ENCODE measurements around the gene TOP3A.
"Not testable (repeated sequence)": the region's sequence is repeated elsewhere in the genome, so short reads cannot be mapped to it uniquely, and the experiment has no call there.

The TOP3A gene

DNA sequence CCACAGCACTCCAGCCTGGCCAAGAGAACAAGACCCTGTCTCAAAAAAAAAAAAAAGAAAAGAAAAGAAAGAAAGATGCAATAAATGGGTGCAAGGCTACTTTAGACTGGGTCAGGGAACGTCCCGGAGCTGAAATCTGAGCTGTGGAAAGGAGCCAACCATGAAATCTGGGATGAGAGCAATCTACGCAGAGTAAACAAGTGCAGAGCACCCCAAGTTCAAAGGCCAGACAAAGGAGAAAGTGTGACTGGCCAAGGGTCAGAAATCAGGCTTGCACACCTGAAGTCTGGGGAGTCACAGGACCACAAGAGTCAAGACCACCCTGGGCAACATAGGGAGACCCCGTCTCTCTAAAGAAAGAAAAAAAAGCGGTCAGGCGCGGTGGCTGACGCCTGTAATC lies 45.7 kb upstream of the TOP3A start:
- DNase-seq, result no peak
- no peaks in the 10 kb centered on the region for H3K4me1 ChIP-seq
- no peaks in the 10 kb centered on the region for H3K36me3 ChIP-seq
- no peaks in the 10 kb centered on the region for H3K27me3 ChIP-seq
- H3K4me3 ChIP-seq (ENCODE audit: low read depth, low read length), result no peak overlapping the region
- no peaks in the 10 kb centered on the region for H3K9me3 ChIP-seq
- TF ChIP-seq, protein P1, sequence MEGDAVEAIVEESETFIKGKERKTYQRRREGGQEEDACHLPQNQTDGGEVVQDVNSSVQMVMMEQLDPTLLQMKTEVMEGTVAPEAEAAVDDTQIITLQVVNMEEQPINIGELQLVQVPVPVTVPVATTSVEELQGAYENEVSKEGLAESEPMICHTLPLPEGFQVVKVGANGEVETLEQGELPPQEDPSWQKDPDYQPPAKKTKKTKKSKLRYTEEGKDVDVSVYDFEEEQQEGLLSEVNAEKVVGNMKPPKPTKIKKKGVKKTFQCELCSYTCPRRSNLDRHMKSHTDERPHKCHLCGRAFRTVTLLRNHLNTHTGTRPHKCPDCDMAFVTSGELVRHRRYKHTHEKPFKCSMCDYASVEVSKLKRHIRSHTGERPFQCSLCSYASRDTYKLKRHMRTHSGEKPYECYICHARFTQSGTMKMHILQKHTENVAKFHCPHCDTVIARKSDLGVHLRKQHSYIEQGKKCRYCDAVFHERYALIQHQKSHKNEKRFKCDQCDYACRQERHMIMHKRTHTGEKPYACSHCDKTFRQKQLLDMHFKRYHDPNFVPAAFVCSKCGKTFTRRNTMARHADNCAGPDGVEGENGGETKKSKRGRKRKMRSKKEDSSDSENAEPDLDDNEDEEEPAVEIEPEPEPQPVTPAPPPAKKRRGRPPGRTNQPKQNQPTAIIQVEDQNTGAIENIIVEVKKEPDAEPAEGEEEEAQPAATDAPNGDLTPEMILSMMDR (IDR thresholded peaks at IDR 0.05; ENCODE audit: low read depth, low read length), result no peak

DNA sequence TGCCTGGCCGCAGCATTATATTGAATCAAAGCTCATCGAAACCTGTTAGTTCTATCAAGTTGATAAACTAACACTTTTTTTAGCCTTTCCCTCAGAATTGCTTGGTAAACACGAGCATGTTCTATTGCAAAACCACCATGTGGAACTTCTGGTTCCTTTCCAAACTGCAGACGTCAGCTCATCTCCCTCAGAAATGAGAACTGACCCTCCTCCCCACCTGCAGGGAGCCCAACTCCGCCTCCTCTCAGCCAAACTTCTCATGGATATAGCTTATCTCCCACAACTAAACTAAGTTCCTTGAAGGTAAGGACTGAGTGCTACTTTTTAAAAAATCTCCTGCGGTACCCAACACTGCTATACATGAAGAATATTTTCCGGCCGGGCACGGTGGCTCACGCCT lies 41.8 kb upstream of the TOP3A start:
- Histone ChIP-seq H3K27me3 (no peaks in the 10 kb centered on the region), H3K4me3 (ENCODE audit: low read depth, low read length) (no peak overlapping the region), H3K9me3 (no peaks in the 10 kb centered on the region), H3K36me3 (no peaks in the 10 kb centered on the region), H3K4me1 (no peaks in the 10 kb centered on the region)
- TF ChIP-seq, protein P1 (IDR thresholded peaks at IDR 0.05; ENCODE audit: low read depth, low read length), result no peak
- no peak for DNase-seq

DNA sequence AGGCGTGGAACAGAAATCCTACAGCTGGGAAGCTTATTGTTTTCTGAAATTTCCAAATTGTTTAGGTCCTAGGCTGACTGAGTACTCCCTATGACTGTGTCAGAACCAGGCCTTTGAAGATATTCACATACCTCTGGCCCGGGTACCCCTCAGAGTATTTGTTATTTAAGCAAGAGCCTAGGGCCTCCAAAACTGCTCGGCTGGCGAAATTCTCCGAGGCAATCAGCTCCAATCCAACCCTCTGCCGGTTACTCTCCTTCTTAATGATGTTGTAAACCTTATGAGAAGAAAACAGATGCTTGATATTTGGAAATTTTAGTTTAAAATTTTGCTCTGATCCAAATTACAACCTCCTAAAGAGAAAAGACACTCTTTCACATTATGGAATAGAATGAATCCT lies 38.7 kb upstream of the TOP3A start:
- no peaks in the 10 kb centered on the region for H3K4me1 ChIP-seq
- TF ChIP-seq, protein P1 (IDR thresholded peaks at IDR 0.05; ENCODE audit: low read depth, low read length), result no peak
- no peaks in the 10 kb centered on the region for H3K27me3 ChIP-seq
- H3K36me3 ChIP-seq, result no peaks in the 10 kb centered on the region
- no peak overlapping the region for H3K4me3 ChIP-seq (ENCODE audit: low read depth, low read length)
- H3K9me3 ChIP-seq, result no peaks in the 10 kb centered on the region
- no peak for DNase-seq

DNA sequence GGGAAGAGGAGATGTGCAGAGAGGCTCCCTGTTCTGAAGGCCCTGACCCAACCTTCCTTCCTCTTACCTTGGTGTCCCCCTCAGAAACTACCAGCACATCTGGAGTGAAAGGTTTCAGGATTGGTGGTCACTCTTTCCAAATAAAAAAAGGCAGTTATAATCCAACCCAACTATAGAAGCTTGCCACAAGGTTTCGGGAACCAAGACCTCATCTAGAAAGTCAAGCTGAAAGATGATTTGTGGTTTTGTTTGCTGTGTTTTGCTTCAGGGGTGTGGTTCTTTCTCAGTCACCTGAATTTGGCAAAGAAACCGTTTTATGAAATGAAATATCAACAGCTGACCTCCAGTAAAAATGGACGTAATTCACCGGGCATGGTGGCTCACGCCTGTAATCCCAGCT lies 29.2 kb upstream of the TOP3A start:
- Histone ChIP-seq H3K9me3 (no peaks in the 10 kb centered on the region), H3K4me3 (ENCODE audit: low read depth, low read length) (no peak overlapping the region), H3K4me1 (no peaks in the 10 kb centered on the region), H3K27me3 (no peaks in the 10 kb centered on the region), H3K36me3 (no peaks in the 10 kb centered on the region; the same call in 1 of the 2 replicates)
- no peak for DNase-seq
- TF ChIP-seq, protein P1 (IDR thresholded peaks at IDR 0.05; ENCODE audit: low read depth, low read length), result no peak

DNA sequence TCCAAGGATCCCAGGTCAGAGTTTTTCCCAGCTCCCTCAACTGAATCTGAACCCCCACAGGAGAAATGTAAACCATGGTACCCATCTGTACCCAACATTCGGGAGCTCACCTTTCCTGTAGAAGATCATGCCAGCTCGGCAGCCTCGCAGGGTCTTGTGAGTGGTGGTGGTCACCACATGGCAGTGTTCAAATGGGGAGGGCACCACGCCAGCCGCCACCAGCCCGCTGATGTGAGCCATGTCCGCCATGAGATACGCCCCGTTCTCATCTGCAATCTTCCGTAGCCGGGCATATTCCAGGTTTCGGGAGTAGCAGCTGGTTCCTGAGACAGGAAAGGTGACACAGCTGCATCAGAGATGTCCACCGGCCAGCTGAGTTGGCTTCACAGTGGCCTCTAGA lies 25.1 kb upstream of the TOP3A start:
- DNase-seq, result no peak
- TF ChIP-seq, protein P1 (IDR thresholded peaks at IDR 0.05; ENCODE audit: low read depth, low read length), result no peak
- Histone ChIP-seq H3K4me1 (no peaks in the 10 kb centered on the region), H3K36me3 (no peaks in the 10 kb centered on the region; the same call in 1 of the 2 replicates), H3K9me3 (no peaks in the 10 kb centered on the region), H3K27me3 (no peaks in the 10 kb centered on the region), H3K4me3 (ENCODE audit: low read depth, low read length) (no peak overlapping the region)

DNA sequence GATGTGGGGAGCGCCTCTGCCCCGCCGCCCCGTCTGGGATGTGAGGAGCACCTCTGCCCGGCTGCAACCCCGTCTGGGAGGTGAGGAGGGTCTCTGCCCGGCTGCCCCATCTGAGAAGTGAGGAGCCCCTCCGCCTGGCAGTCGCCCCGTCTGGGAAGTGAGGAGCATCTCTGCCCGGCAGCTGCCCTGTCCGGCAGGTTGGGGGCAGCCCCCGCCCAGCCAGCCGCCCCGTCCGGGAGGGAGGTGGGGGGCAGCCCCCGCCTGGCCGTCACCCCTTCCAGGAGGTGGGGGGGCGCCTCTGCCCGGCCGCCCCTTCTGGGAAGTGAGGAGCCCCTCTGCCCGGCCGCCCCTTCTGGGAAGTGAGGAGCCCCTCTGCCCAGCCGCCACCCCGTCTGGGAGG lies 23.4 kb upstream of the TOP3A start:
- not testable (repeated sequence) for H3K27me3 ChIP-seq; DNase-seq; H3K4me3 ChIP-seq (ENCODE audit: low read depth, low read length); H3K36me3 ChIP-seq; H3K9me3 ChIP-seq; H3K4me1 ChIP-seq

DNA sequence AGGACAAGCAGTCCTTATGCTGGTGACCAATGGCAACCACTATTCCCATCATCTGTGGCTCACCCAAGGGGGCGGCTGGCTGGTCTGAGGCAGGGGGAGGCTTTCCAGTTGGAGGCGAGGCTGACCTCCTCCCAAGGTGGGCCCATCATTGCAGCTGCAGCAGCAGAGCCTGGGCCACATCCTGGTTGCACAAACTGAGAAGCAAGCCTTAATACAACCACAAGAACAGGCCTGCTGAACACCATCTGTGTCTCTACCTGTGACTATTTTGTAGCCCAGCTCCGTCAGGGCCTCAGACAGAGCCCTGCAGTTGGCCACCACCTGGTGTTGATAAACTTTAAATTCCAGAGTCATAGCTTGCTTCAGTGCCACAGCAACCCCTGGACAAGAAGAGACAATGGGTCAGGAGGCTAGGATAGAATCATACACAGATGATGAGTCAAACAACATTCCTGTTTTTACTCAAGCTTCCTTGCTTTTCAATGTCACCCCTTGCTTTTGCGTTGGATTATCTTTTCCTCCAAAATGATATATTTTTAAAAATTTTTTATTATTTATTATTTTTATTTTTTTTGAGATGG lies 18.2 kb upstream of the TOP3A start:
- DNase-seq, result no peak
- Histone ChIP-seq H3K36me3 (no peaks in the 10 kb centered on the region), H3K4me1 (no peaks in the 10 kb centered on the region), H3K9me3 (no peaks in the 10 kb centered on the region), H3K4me3 (ENCODE audit: low read depth, low read length) (no peak overlapping the region), H3K27me3 (no peaks in the 10 kb centered on the region)
- TF ChIP-seq, protein P1 (IDR thresholded peaks at IDR 0.05; ENCODE audit: low read depth, low read length), result no peak

Data from BE2C (cell line).